ENCODE measurements around the gene ICAM4.

The ICAM4 gene

DNA sequence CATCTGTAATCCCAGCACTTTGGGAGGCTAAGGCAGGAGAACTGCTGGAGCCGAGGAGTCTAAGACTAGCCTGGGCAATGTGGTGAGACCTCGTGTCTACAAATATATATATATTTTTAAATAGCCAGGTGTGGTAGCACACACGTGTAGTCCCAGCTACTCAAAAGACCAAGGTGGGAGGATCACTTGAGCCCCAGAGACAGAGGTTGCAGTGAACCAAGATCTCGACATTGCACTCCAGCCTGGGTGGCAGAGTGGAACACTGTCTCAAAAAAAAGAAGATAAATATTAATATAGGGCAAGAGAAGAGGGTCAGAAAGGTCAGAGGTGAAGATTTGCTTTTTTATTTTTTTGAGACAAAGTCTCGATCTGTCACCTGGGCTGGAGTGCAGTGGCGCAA is 40.2 kb upstream of the ICAM4 start:
- ATAC-seq = no peak

DNA sequence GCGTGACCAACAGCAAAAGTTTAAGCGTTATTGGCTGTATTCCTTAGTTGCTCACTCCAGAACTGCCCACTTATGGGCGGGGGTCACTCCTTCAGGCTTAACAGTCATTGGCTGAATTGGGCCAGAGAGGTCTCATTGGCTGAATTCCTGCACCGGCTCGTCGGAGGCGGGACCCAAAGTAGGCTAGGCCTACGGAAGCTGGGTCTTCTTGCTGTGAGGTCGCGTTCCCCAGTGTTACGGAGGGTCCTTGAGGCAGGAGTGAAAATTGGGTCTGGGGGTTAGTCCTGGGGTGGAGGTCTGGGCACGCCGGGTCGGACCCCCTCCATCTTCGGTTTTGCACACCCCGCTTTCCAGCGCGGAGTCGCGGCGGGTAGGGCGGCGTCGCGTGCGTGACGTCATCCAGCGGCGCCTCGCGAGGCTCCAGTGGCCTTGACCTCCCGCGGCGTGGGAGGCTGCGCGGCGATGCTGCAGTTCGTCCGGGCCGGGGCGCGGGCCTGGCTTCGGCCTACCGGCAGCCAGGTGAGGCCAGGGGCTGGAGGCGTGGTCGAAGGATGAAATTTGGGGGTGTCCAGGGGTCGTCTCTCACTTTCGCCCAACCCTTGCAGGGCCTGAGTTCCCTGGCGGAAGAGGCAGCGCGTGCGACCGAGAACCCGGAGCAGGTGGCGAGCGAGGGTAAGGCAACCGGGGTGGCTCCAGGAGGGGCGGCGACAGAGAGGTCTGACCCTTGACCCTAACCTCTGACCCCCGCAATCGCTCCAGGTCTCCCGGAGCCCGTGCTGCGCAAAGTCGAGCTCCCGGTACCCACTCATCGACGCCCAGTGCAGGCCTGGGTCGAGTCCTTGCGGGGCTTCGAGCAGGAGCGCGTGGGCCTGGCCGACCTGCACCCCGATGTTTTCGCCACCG is 34.7 kb upstream of the ICAM4 start, which contains the start of gene MRPL4:
Gene MRPL4, plus strand, starts transcription at position 423 of the 903 bp plus-strand sequence. Its CDS starts 40 bp downstream, at position 463.
- no peak for TF ChIP-seq ZNF565 (CRISPR knock-in tag; conservative IDR thresholded peaks at IDR 0.05; ENCODE audit: low read depth)
- no peak for TF ChIP-seq TOX (CRISPR knock-in tag; IDR thresholded peaks at IDR 0.05; ENCODE audit: borderline replicate concordance)
- TF ChIP-seq, protein P1, sequence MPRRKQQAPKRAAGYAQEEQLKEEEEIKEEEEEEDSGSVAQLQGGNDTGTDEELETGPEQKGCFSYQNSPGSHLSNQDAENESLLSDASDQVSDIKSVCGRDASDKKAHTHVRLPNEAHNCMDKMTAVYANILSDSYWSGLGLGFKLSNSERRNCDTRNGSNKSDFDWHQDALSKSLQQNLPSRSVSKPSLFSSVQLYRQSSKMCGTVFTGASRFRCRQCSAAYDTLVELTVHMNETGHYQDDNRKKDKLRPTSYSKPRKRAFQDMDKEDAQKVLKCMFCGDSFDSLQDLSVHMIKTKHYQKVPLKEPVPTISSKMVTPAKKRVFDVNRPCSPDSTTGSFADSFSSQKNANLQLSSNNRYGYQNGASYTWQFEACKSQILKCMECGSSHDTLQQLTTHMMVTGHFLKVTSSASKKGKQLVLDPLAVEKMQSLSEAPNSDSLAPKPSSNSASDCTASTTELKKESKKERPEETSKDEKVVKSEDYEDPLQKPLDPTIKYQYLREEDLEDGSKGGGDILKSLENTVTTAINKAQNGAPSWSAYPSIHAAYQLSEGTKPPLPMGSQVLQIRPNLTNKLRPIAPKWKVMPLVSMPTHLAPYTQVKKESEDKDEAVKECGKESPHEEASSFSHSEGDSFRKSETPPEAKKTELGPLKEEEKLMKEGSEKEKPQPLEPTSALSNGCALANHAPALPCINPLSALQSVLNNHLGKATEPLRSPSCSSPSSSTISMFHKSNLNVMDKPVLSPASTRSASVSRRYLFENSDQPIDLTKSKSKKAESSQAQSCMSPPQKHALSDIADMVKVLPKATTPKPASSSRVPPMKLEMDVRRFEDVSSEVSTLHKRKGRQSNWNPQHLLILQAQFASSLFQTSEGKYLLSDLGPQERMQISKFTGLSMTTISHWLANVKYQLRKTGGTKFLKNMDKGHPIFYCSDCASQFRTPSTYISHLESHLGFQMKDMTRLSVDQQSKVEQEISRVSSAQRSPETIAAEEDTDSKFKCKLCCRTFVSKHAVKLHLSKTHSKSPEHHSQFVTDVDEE (CRISPR knock-in tag; IDR thresholded peaks at IDR 0.05) = 0 out of 2 replicates have a peak, but pooled peaks have one; percentile 46
- no peak for TF ChIP-seq ARNTL (CRISPR knock-in tag; IDR thresholded peaks at IDR 0.05; ENCODE audit: borderline replicate concordance, low read depth)
- no peak for TF ChIP-seq CSDC2 (CRISPR knock-in tag; IDR thresholded peaks at IDR 0.05)
- TF ChIP-seq GLIS3 (CRISPR knock-in tag; IDR thresholded peaks at IDR 0.05) = no peak
- no peak for TF ChIP-seq SNAI2 (CRISPR knock-in tag; IDR thresholded peaks at IDR 0.05)
- no peak for TF ChIP-seq ZFP30 (CRISPR knock-in tag; IDR thresholded peaks at IDR 0.05)
- TF ChIP-seq, protein P2, sequence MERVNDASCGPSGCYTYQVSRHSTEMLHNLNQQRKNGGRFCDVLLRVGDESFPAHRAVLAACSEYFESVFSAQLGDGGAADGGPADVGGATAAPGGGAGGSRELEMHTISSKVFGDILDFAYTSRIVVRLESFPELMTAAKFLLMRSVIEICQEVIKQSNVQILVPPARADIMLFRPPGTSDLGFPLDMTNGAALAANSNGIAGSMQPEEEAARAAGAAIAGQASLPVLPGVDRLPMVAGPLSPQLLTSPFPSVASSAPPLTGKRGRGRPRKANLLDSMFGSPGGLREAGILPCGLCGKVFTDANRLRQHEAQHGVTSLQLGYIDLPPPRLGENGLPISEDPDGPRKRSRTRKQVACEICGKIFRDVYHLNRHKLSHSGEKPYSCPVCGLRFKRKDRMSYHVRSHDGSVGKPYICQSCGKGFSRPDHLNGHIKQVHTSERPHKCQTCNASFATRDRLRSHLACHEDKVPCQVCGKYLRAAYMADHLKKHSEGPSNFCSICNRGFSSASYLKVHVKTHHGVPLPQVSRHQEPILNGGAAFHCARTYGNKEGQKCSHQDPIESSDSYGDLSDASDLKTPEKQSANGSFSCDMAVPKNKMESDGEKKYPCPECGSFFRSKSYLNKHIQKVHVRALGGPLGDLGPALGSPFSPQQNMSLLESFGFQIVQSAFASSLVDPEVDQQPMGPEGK (CRISPR knock-in tag; IDR thresholded peaks at IDR 0.05; ENCODE audit: borderline replicate concordance) = no peak
- TF ChIP-seq, protein P3, sequence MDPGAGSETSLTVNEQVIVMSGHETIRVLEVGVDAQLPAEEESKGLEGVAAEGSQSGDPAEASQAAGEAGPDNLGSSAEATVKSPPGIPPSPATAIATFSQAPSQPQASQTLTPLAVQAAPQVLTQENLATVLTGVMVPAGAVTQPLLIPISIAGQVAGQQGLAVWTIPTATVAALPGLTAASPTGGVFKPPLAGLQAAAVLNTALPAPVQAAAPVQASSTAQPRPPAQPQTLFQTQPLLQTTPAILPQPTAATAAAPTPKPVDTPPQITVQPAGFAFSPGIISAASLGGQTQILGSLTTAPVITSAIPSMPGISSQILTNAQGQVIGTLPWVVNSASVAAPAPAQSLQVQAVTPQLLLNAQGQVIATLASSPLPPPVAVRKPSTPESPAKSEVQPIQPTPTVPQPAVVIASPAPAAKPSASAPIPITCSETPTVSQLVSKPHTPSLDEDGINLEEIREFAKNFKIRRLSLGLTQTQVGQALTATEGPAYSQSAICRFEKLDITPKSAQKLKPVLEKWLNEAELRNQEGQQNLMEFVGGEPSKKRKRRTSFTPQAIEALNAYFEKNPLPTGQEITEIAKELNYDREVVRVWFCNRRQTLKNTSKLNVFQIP (CRISPR knock-in tag; IDR thresholded peaks at IDR 0.05; ENCODE audit: borderline replicate concordance, low read depth) = no peak
- TF ChIP-seq, protein P4, sequence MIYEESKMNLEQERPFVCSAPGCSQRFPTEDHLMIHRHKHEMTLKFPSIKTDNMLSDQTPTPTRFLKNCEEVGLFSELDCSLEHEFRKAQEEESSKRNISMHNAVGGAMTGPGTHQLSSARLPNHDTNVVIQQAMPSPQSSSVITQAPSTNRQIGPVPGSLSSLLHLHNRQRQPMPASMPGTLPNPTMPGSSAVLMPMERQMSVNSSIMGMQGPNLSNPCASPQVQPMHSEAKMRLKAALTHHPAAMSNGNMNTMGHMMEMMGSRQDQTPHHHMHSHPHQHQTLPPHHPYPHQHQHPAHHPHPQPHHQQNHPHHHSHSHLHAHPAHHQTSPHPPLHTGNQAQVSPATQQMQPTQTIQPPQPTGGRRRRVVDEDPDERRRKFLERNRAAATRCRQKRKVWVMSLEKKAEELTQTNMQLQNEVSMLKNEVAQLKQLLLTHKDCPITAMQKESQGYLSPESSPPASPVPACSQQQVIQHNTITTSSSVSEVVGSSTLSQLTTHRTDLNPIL (CRISPR knock-in tag; IDR thresholded peaks at IDR 0.05; ENCODE audit: low read depth) = no peak
- no peak for TF ChIP-seq PPARA (CRISPR knock-in tag; IDR thresholded peaks at IDR 0.05; ENCODE audit: borderline replicate concordance)
- 0 out of 2 replicates have a peak, but pooled peaks have one; percentile 55 for TF ChIP-seq ZFP3 (CRISPR knock-in tag; IDR thresholded peaks at IDR 0.05)
- TF ChIP-seq, protein P5, sequence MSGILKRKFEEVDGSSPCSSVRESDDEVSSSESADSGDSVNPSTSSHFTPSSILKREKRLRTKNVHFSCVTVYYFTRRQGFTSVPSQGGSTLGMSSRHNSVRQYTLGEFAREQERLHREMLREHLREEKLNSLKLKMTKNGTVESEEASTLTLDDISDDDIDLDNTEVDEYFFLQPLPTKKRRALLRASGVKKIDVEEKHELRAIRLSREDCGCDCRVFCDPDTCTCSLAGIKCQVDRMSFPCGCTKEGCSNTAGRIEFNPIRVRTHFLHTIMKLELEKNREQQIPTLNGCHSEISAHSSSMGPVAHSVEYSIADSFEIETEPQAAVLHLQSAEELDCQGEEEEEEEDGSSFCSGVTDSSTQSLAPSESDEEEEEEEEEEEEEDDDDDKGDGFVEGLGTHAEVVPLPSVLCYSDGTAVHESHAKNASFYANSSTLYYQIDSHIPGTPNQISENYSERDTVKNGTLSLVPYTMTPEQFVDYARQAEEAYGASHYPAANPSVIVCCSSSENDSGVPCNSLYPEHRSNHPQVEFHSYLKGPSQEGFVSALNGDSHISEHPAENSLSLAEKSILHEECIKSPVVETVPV (CRISPR knock-in tag; IDR thresholded peaks at IDR 0.05) = no peak
- no peak for TF ChIP-seq ZNF70 (CRISPR knock-in tag; IDR thresholded peaks at IDR 0.05)
- no peak for TF ChIP-seq ISL1 (CRISPR knock-in tag; IDR thresholded peaks at IDR 0.05)
- no peak for TF ChIP-seq RARB (CRISPR knock-in tag; IDR thresholded peaks at IDR 0.05)
- TF ChIP-seq ESRRG (CRISPR knock-in tag; IDR thresholded peaks at IDR 0.05) = no peak
- 0 out of 2 replicates have a peak, but pooled peaks have one; percentile 22 for TF ChIP-seq BACH2 (CRISPR knock-in tag; IDR thresholded peaks at IDR 0.05; ENCODE audit: borderline replicate concordance)
- no peak for TF ChIP-seq ZNF8 (CRISPR knock-in tag; IDR thresholded peaks at IDR 0.05)
- TF ChIP-seq ZC3H10 (CRISPR knock-in tag; IDR thresholded peaks at IDR 0.05) = no peak
- peak; percentile 95 for ATAC-seq

More for the DNA sequence above, 40.2 kb upstream of the ICAM4 start:
- no peak for TF ChIP-seq SNAI2 (CRISPR knock-in tag; IDR thresholded peaks at IDR 0.05)
- no peak for TF ChIP-seq PPARA (CRISPR knock-in tag; IDR thresholded peaks at IDR 0.05; ENCODE audit: borderline replicate concordance)
